NCI-H526 (cell line): Measurements from ENCODE around the gene PTPN12.
A peak's percentile ranks its signal among the peaks of the same experiment; 100 is the strongest.
"Not testable (repeated sequence)": the region's sequence is repeated elsewhere in the genome, so short reads cannot be mapped to it uniquely, and the experiment has no call there.

ENCODE experiments used
- DNase-seq, 2 experiments: peaks; one replicate each; lab custom pipeline; 2025; lab: John Stamatoyannopoulos, UW

PTPN12 gene

DNA sequence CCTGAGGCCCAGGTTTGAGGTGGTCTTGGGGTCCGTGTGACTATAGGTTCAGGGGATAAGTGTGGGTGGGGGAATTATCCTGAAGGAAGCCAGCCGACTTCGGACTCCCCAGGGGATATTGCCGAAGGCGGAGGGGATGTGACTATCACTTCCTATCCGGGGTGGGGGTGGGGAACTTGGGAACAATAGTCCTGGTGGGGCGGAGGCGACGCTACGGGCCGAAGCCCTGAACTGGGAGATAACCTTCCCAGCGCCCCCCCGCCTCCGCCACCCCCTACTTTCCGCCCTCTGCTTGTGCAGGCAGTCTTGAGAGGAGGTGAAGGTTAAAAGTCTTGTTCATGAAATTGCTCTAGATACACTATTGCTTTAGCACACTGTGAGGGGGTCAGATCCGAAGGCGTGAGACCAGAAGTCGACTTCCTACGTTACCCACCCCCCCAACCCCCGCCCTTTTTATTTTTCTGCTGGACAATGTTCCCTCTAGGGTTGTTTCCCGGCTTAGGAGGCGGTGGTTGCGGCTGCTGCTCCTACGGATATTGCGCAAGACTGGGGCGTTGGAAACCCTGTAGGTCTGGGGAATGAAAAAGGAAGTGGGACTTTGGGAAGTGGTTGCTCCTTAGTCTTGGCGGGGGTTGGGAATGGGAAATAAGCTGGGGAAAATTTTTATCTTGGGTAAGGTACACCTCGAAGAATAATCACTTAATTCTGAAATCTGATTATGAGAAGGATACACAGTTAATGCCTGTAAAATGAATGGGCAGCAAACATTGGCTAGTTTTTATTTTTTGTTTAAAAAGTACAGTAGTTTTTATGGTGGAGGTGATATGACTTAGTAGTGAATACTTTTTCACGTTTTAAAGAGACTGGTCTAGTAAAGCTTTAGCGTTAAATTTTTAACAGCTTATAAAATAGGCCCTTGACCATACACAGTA is 1.5 kb downstream of the PTPN12 start:
- DNase-seq, result peak; percentile 72 to 88

DNA sequence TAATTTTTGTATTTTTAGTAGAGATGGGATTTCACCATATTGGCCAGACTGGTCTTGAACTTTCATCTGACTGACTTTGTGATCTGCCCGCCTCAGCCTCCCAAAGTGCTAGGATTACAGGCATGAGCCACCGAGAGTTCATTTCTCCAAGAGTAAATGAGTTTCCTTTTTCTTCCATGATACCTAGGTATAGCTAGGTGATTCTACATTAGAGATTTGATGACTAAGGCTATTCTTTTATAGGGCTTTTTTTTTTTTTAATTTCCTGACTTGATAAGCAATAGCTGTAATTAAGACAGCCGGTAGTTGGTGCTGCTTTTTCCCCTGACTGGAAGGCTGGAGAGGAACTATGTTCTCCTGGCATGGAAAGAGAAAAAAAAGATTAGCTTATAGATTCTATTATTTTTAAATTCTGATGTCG is 3.3 kb downstream of the PTPN12 start:
- DNase-seq, result no peak

DNA sequence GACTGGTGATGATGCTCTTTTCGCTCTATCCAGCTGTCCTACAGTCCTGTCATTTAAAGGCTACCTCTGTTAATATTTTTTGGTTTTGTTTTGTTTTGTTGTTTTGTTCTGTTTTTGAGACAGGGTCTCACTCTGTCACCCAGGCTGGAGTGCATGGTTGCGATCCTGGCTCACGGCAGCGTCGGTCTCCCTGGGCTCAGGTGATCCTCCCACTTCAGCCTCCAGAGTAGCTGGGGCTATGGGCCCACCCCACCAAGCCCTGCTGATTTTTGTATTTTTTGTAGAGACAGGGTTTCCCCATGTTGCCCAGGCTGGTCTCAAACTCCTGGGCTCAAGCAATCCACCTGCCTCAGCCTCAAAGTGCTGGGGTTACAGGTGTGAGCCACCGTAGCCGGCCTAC is 3.9 kb downstream of the PTPN12 start:
- DNase-seq, result not testable (repeated sequence)

DNA sequence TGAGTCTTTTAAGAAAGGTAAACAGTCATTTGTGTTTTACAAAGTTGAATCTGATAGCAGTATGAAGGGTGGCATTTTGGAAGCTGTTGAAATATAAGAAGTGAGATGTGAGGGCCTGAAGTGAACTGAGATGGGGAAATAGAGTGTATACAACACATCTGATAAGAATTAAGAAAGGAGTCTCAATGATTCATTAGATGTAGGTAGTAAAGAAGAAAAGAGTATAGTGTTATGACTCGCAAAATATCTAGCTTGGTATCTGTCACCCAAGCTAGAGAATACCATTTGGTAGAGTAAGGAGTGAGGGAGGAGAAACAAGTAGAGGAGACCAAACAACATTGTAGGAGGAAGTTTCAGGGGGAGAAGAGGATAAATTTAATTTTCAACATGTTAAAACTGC is 5.3 kb downstream of the PTPN12 start:
- DNase-seq, result no peak

DNA sequence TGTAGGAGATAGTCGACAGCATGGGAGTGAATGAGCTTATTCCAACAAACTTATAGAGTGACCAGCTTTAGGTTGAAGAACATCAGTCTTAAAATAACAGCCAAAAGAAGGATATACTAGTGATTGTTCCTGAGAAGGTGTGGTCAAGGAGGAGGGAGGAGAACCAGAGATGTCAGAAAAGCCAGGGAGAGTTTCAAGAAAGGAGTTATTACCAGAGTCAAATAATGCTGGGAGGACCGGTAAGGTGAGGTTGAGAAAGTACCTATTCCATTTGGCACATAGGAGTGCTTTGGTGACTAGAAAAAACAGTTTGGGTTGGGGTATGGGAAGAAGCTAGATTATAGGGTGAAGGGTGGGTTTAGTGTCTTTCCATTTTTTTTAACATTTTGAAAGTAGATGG is 5.8 kb downstream of the PTPN12 start:
- no peak for DNase-seq

DNA sequence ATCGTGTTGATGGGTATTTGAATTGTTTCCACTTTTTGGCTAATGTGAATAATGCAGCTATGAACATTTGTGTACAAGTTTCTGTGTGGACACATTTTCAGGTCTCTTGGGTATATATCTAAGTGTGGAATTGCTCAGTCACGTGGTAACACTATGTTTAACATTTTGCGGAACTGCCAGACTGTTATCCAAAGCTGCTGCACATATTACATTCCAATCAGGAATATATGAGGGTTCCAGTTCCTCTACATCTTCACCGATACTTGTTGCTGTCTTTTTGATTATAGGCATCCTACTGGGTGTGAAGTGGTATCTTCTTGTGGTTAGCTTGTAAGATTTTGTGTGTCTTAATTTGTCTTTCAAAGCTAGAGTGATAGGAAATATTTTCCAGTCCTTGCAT is 6.8 kb downstream of the PTPN12 start:
- DNase-seq, result no peak

DNA sequence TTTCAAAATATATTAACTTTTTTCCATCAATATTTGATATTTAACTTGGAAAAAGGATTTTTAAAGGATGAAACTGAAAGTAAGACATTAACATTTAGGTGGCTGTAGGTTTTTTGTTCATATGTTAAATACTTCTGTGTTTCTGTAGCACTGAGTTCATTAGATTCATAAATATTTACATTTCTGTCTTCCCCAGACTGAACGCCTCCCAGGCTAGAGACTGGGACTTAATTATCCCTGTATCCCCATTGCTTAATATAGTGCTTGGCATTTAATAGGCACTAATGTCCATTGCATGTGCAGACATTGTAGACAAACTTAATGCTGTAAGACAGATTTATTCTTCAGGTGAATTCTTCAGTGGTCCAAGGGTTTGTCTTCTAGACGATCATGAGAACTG is 7.4 kb downstream of the PTPN12 start:
- no peak for DNase-seq

DNA sequence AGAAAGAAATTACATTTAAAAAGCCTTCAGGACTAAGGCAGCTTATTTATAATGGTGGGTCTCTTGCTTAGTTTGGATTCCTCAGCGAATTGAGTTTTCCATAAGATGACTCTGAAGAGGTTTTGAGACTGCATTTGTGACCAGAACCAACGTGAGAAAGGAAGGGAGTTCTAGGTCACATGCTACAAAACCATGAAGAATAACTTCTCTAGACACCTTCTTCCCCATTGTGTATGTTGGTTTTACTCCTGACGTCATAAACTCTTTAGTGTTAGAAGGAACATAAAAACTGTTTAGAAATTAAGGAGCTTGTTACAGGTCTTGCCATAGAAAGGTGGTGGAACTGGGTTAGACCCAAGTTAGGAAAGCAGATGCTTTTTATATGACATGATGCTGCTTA is 11.1 kb downstream of the PTPN12 start:
- no peak for DNase-seq

DNA sequence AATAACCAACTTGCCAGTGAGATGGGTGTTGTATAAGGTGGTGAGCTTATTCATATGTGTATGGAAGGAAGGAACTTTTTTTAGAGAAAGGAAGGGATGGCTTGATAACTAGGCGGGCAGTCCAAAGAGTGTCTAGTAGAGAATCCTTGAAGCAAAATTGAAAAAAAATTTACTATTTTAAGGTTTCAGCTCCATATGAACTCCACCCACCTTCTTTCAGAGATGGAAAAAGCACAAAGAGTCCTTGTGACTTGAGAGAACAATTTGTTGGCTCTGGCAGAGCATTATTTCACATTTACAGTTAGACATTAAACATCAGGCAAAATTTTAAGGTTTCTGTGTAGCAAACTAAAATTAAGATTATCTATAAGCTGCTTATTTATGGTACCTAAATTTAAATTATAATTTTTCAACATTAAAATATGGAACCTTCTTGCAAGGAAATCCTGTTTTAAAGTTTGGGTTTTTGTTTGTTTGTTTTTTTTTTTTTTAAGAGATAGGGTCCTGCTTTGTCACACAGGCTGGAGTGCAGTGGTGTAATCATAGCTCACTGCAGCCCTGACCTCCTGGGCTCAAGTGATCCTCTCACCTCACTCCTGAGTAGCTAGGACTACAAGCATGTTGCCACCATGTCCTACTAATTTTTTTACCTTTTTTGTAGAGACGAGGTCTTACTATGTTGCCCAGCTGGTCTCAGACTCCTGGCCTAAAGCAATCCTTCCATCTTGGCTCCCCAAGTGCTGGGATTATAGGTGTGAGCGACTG is 12.2 kb downstream of the PTPN12 start:
- no peak for DNase-seq

DNA sequence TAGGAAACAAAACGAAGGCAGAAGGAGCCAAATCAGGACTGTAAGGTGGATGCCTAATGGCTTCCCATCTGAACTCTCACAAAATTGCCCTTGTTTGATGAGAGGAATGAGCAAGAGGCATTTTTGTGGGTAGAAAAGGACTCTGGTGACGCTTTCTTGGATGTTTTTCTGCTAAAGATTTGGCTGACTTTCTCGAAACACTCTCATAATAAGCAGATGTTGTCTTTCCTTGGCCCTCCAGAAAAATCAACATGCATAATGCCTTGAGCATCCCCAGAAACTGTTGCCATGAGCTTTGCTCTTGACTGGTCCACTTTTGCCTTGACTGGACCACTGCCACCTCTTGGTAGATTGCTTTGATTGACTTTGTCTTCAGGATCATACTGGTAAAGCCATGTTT is 13.5 kb downstream of the PTPN12 start:
- DNase-seq, result no peak

DNA sequence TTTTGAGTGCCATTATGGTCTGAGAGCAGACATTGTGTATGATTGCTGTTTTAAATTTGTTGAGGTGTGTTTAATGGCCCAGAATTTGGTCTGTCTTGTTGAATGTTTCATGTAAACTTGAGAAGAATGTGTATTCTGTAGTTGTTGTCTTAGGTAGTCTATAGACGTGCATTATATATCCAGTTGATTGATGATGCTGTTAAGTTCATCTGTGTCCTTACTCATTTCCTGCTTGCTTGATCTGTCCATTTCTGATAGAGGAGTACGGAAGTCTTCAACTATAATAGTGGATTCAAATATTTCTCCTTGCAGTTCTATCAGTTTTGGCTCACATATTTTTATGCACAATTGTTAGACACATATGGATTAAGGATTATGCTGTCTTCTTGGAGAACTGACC is 16.0 kb downstream of the PTPN12 start:
- no peak for DNase-seq

DNA sequence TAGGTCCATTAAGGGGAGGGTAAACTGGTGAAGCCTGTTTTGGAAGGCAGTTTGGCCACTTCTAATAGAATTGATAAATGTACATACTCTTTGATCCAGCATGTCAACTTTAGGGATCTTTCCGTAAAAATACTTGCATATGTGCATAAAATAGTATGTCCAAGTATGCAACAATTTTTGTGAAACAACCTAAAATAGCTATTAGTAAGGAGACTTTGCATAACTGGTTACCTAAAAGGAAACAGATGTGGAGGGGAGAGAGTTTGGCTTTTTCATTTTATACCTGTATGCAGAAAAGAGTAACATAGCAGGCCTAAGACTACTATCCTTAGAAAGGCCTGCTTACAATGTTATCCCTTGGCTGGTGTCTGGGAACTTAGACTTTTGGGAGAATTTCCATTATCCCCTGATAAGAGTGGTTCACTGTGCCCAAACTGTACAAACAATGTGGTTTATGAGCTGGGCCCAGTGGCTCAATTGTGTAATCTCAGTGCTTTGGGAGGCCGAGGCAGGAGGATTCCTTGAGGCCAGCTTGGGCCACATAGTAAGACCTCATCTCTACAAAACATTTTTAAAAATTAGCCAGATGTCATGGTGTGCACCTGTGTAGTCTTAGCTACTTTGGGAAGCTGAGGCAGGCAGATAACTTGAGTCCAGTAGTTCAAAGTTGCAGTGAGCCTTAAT is 21.3 kb downstream of the PTPN12 start:
- no peak for DNase-seq

DNA sequence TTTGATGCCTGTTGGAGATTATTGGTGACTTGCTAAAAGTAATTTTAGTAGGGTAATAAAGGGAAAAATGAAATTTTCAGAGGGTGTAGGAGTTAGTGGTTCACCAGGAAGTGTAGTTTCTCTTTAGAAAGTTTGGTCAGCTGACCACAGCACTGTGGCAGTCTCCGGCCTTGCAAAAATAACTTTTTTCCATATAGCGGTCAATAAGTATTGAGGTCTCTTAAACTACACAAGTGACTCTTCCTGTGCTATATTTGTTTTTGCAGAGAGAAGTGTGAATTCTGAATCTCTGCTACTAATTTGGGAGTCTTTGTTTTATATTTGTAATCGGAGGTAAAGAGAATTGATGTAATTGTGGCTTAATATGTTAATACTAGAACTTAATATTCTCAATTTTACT is 24.3 kb downstream of the PTPN12 start:
- DNase-seq, result no peak

DNA sequence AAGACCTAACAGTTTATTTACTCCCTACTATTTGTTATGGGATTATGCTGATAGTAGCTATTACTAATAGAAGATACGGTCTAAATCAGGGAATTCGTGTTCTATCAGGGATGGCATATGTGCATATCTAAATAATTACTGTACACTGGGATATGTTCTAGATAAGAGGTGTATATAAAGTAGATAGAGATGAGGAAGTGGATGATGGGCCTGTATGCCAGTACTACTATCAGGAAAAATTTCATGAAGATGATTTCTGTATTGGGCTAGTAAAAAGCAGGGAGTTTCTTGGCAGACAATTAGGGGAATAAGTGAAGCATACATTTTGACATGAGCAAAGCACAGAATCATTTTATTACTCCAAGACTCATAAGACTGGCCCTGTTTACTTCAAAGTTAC is 26.2 kb downstream of the PTPN12 start:
- no peak for DNase-seq

DNA sequence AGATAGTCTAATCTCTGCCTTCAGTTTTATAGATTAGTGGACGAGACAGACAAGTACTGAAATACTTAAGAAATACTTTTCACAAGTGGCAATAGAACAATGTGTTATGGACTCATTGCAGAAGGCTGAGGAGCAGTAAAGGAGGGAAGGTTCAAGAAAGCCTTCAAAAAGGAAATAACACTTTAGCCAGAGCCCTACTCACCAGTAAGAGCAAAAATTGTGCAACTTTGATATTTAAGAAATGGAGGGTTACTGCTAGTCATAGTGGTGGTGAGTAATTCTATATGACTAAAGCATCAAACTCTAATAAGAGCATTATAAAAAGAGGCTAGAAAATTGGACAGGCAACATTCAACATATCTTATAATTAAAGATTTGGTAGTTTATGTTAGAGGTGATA is 28.8 kb downstream of the PTPN12 start:
- DNase-seq, result no peak

DNA sequence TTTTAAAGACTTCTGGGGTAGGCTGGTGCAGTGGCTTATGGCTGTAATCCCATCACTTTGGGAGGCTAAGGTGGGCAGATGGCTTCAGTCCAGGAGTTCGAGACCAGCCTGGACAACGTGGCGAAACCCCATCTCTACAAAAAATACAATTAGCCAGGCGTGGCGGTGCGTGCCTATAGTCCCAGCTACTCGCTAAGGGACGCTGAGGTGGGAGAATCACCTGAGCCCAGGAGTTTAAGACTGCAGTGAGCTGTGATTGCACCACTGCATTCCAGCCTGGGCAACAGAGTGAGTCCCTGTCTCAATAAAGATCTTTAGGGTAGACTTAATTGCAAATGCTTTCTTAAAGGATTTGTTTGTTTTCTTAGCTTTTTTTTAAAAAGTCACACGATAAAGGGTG is 29.3 kb downstream of the PTPN12 start:
- DNase-seq, result no peak

DNA sequence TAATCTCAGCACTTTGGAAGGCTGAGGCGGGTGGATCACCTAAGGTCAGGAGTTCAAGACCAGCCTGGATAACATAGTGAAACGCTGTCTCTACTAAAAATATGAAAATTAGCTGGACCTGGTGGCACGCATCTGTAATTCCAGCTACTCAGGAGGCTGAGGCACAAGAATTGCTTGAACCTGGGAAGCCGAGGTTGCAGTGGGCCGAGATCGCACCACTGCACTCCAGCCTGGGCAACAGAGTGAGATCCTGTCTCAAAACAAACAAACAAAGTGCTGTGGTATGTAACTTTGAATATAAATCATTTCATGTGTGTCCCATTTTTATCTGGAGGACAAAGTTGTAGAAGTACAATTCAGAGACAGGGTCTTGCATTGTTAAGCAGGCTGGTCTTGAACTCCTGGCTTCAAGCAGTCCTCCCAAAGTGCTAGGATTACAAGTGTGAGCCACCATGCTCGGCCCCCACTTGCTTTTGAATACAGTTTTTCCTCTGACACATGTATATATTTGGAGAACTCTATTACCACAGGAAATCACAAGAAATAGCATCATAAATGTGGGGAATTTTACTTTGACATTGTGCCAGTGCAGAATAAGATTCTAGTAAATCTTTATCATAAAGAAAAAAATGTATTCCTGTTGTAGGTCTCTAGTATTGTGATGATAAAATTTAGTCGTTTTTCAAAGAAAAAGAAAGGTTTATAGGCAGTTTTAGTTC is 32.6 kb downstream of the PTPN12 start:
- DNase-seq, result no peak

DNA sequence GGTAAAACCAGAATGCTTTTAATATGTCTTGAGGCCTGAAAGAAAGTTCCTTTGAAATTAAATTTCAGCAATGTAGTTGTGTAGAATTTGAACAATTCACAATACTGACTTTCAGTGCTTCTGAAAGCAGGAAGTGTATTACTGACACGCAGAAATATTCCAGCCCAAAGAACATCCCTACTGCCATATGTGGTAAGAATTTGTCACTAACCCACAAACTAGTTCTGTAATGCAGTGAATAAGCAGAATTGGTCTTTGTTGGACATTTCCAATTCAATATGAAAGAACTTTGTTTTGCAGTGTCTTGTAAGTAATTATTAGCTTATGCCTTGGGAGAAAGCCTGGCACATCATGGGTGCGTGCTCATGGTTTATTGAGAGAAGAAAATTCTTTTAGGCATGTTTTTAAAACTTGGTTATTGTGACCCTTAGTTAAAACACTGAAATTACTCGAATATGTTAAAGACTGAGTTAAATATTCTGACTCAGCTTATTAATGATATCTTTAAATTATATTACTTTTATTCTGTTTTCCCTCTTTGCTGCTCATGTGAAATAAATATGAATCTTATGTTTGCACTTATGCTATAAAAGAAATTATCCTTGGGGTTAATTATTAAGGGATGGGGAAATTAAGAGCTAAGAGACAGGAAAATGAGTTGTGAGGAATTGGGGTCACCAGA is 33.4 kb downstream of the PTPN12 start:
- DNase-seq, result no peak

DNA sequence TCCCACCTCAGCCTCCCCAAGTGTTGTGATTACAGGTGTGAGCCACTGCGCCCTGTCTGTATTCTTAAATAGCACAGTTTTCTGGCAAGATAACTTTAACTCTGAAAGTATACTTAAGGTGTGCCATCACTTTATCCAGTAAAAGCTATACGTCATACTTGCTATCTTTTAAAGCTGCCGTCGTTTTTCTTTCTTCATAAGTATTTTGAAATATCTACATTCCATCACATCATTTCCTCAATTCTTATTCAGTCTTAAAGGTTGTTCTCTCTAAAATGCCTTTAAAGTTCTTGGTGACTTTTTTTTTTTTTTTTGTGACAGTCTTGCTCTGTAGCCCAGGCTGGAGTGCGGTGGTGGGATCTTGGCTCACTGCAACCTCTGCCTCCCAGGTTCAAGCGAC is 34.7 kb downstream of the PTPN12 start:
- DNase-seq, result no peak

DNA sequence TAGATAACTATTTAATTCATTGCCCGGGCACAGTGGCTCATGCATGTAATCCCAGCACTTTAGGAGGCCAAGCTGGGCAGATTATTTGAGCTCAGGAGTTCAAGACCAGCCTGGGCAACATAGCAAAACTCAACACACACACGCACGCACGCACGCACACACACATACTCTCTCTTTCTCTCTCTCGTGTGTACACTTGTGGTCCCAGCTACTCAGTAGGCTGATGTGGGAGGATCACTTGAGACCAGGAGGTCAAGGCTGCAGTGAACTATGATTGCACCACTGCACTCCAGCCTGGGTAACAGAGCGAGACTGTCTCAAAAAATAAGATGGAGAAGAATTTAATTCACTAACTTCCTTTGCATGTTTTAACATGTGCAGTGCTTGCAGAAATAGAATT is 38.1 kb downstream of the PTPN12 start:
- DNase-seq, result no peak

DNA sequence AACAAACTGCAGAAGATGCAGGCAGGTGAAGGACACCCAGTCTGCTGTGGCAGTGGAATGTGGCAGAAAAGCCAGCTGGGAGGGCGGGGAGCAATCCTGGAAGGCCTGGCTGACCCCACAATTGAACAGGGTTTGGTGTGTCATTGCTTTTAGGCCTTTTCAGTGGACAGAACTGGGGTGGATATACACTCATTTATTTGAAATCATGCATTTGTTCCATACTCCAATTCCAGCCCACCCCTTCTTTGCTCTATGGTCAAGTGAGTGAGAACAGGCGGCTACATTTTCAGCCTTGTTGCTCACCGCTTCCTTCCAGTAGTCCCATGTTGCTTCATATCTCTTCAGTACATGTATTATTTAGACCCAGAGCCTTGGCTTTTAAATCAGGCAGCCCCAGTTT is 39.8 kb downstream of the PTPN12 start:
- no peak for DNase-seq

DNA sequence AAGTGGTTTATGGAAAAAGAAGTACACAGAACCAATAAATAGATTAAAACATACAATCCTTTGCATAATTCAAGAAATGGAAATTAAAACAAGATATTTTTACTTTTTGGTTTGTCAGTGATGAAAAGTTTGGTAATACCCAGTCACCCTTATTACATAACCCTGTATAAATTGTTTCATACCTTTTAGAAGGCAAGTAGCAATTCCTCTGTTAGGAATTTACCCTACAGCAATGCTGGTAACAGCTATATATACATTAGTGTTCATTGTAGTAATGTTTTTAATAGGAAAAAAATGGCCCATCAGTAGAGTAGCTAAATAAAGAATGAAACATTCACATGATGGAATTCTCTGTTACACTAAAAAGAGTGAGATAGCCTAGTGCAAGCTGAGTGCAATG is 42.7 kb downstream of the PTPN12 start:
- DNase-seq, result no peak
